ENCODE data around the gene GM2A. TPM values are rescaled to one million over a fixed set of nuclear protein-coding genes. Genes with fewer than 3 reads are reported as not detected.

The GM2A gene
- total RNA-seq, 4 donors from 2014 or later, result 15.4 to 23.8 (median 18.8) TPM

GRCh38 chr5:151262532-151262931 lies 9.5 kb downstream of the GM2A start:
- Histone ChIP-seq H3K27ac (no peak overlapping the region), H3K4me3 (replicated peaks in 1 of 3) (no peak overlapping the region), H3K9me3 (no peaks in the 10 kb centered on the region), H3K4me1 (no peaks in the 10 kb centered on the region), H3K27me3 (no peaks in the 10 kb centered on the region), H3K36me3 (peaks cover 8 to 9% of the 10 kb centered on the region in 2 donors)
- no peak for DNase-seq
- 97 to 99% methylated on average over 3 of the region's 3 CpGs for WGBS, 2 donors
- intact Hi-C loops (cut with DNase I), result no loop called here
- no peak for TF ChIP-seq POLR2A (IDR thresholded peaks at IDR 0.05)
- no peak for TF ChIP-seq CTCF (IDR thresholded peaks at IDR 0.05)

- DNase-seq, result no peak
- H3K9me3 ChIP-seq, result no peaks in the 10 kb centered on the region
- intact Hi-C loops (cut with DNase I), result no loop called here
- no peak overlapping the region for H3K27ac ChIP-seq
- H3K36me3 ChIP-seq, result peaks cover 12 to 16% of the 10 kb centered on the region in 2 donors
- no peak overlapping the region for H3K4me3 ChIP-seq (replicated peaks in 1 of 3)
- TF ChIP-seq POLR2A (IDR thresholded peaks at IDR 0.05) (no peak), CTCF (IDR thresholded peaks at IDR 0.05) (no peak)
- no peaks in the 10 kb centered on the region for H3K27me3 ChIP-seq
- H3K4me1 ChIP-seq, result no peaks in the 10 kb centered on the region
- WGBS, 2 donors, result 71 to 76% methylated on average over 1 of the region's 1 CpG
Observed at GRCh38 chr5:151264113-151264512, 11.1 kb downstream of the GM2A start.

- 92 to 93% methylated on average over 11 of the region's 11 CpGs for WGBS, 2 donors
- no peak for DNase-seq
- no peak for TF ChIP-seq CTCF (IDR thresholded peaks at IDR 0.05)
- no peak for TF ChIP-seq POLR2A (IDR thresholded peaks at IDR 0.05)
- Histone ChIP-seq H3K9me3 (no peaks in the 10 kb centered on the region), H3K4me3 (replicated peaks in 1 of 3) (no peak overlapping the region), H3K36me3 (peaks cover 12 to 14% of the 10 kb centered on the region in 2 donors), H3K27ac (no peak overlapping the region), H3K4me1 (no peaks in the 10 kb centered on the region), H3K27me3 (no peaks in the 10 kb centered on the region)
- intact Hi-C loops (cut with DNase I), result no loop called here
Observed at GRCh38 chr5:151267491-151268260, 14.7 kb downstream of the GM2A start.

GRCh38 chr5:151270599-151270998 lies 17.6 kb downstream of the GM2A start:
- Histone ChIP-seq H3K27me3 (no peaks in the 10 kb centered on the region), H3K9me3 (no peaks in the 10 kb centered on the region), H3K4me3 (replicated peaks in 1 of 3) (no peak overlapping the region), H3K36me3 (peaks cover 12 to 14% of the 10 kb centered on the region in 2 donors), H3K4me1 (no peaks in the 10 kb centered on the region), H3K27ac (no peak overlapping the region)
- intact Hi-C loops (cut with DNase I), result no loop called here
- TF ChIP-seq POLR2A (IDR thresholded peaks at IDR 0.05) (no peak), CTCF (IDR thresholded peaks at IDR 0.05) (no peak)
- WGBS, 2 donors, result 90 to 93% methylated on average over 1 of the region's 1 CpG
- DNase-seq, result no peak

- no peaks in the 10 kb centered on the region for H3K9me3 ChIP-seq
- DNase-seq, result no peak
- no peak overlapping the region for H3K4me3 ChIP-seq (replicated peaks in 1 of 3)
- no peaks in the 10 kb centered on the region for H3K4me1 ChIP-seq
- intact Hi-C loops (cut with DNase I), result no loop called here
- H3K27me3 ChIP-seq, result no peaks in the 10 kb centered on the region
- H3K36me3 ChIP-seq, result peaks cover 12 to 14% of the 10 kb centered on the region in 2 donors
- TF ChIP-seq CTCF (IDR thresholded peaks at IDR 0.05) (no peak), POLR2A (IDR thresholded peaks at IDR 0.05) (no peak)
- no peak overlapping the region for H3K27ac ChIP-seq
Observed at GRCh38 chr5:151271336-151271735, 18.4 kb downstream of the GM2A start.
